Measurements from ENCODE around the gene NEDD4L. TPM values are rescaled to one million over a fixed set of nuclear protein-coding genes. Genes with fewer than 3 reads are reported as not detected.

The NEDD4L gene
- total and polyA plus RNA-seq, 7 donors = 52.0 to 104 (median 57.4) TPM

GRCh38 chr18:58020567-58021107 lies 23.4 kb upstream of the NEDD4L start:
- 53 to 80% methylated on average over 3 of the region's 3 CpGs for WGBS, 2 donors
- intact Hi-C loops (cut with DNase I) = no loop called here

GRCh38 chr18:58021504-58021903 lies 22.5 kb upstream of the NEDD4L start:
- Histone ChIP-seq H3K4me3 (no peak overlapping the region), H3K4me1 (no peaks in the 10 kb centered on the region), H3K9me3 (peaks cover 0 to under 1% (median 0%) of the 10 kb centered on the region in 4 donors), H3K27me3 (no peaks in the 10 kb centered on the region), H3K27ac (no peak overlapping the region), H3K36me3 (no peaks in the 10 kb centered on the region)
- 94 to 96% methylated on average over 4 of the region's 4 CpGs for WGBS, 2 donors
- TF ChIP-seq POLR2A (IDR thresholded peaks at IDR 0.05) = no peak
- no peak for TF ChIP-seq EP300 (IDR thresholded peaks at IDR 0.05)
- no peak for TF ChIP-seq CTCF (IDR thresholded peaks at IDR 0.05)
- TF ChIP-seq POLR2AphosphoS5 (IDR thresholded peaks at IDR 0.05) = no peak
- no peak for DNase-seq
- intact Hi-C loops (cut with DNase I) = no loop called here

More at GRCh38 chr18:58020567-58021107, 23.4 kb upstream of the NEDD4L start:
- Histone ChIP-seq H3K27ac (no peak overlapping the region), H3K4me1 (no peaks in the 10 kb centered on the region), H3K36me3 (no peaks in the 10 kb centered on the region), H3K9me3 (peaks cover 0 to 6% (median 0%) of the 10 kb centered on the region in 4 donors), H3K4me3 (no peak overlapping the region), H3K27me3 (no peaks in the 10 kb centered on the region)
- TF ChIP-seq POLR2AphosphoS5 (IDR thresholded peaks at IDR 0.05) = no peak
- TF ChIP-seq EP300 (IDR thresholded peaks at IDR 0.05) = no peak
- TF ChIP-seq CTCF (IDR thresholded peaks at IDR 0.05) = no peak
- no peak for TF ChIP-seq POLR2A (IDR thresholded peaks at IDR 0.05)
- DNase-seq = no peak

GRCh38 chr18:58023108-58023507 lies 20.9 kb upstream of the NEDD4L start:
- H3K27ac ChIP-seq = no peak overlapping the region
- no peaks in the 10 kb centered on the region for H3K9me3 ChIP-seq
- no peaks in the 10 kb centered on the region for H3K27me3 ChIP-seq
- no peak overlapping the region for H3K4me3 ChIP-seq
- intact Hi-C loops (cut with DNase I) = no loop called here
- no peaks in the 10 kb centered on the region for H3K4me1 ChIP-seq
- no peak for DNase-seq
- no peaks in the 10 kb centered on the region for H3K36me3 ChIP-seq
- TF ChIP-seq EP300 (IDR thresholded peaks at IDR 0.05) = no peak
- no peak for TF ChIP-seq POLR2AphosphoS5 (IDR thresholded peaks at IDR 0.05)
- no peak for TF ChIP-seq POLR2A (IDR thresholded peaks at IDR 0.05)
- TF ChIP-seq CTCF (IDR thresholded peaks at IDR 0.05) = no peak
- WGBS, 2 donors = 60 to 93% methylated on average over 2 of the region's 2 CpGs

- 15 to 59% methylated on average over 3 of the region's 3 CpGs for WGBS, 2 donors
- intact Hi-C loops (cut with DNase I) = no loop called here
- Histone ChIP-seq H3K27me3 (no peaks in the 10 kb centered on the region), H3K36me3 (no peaks in the 10 kb centered on the region), H3K27ac (no peak overlapping the region), H3K4me1 (no peaks in the 10 kb centered on the region), H3K4me3 (no peak overlapping the region), H3K9me3 (no peaks in the 10 kb centered on the region)
- no peak for DNase-seq
- TF ChIP-seq POLR2A (IDR thresholded peaks at IDR 0.05) (no peak), CTCF (IDR thresholded peaks at IDR 0.05) (no peak), EP300 (IDR thresholded peaks at IDR 0.05) (no peak), POLR2AphosphoS5 (IDR thresholded peaks at IDR 0.05) (no peak)
Observed at GRCh38 chr18:58024139-58024538, 19.9 kb upstream of the NEDD4L start.

- Histone ChIP-seq H3K9me3 (no peaks in the 10 kb centered on the region), H3K27me3 (no peaks in the 10 kb centered on the region), H3K36me3 (no peaks in the 10 kb centered on the region), H3K27ac (no peak overlapping the region), H3K4me1 (no peaks in the 10 kb centered on the region), H3K4me3 (no peak overlapping the region)
- 87 to 92% methylated on average over 7 of the region's 7 CpGs for WGBS, 2 donors
- DNase-seq = no peak
- TF ChIP-seq POLR2A (IDR thresholded peaks at IDR 0.05) (no peak), CTCF (IDR thresholded peaks at IDR 0.05) (no peak), EP300 (IDR thresholded peaks at IDR 0.05) (no peak), POLR2AphosphoS5 (IDR thresholded peaks at IDR 0.05) (no peak)
- intact Hi-C loops (cut with DNase I) = no loop called here
Observed at GRCh38 chr18:58025205-58025604, 18.8 kb upstream of the NEDD4L start.

All from sigmoid colon (tissue), 7 donors.